ENCODE data around the gene GAPDHS.

GRCh38 chr19:35554076-35554475, 20.8 kb downstream of the GAPDHS start:
- TF ChIP-seq CTCF (IDR thresholded peaks at IDR 0.05) (no peak), REST (IDR thresholded peaks at IDR 0.05; ENCODE audit: insufficient read depth in 1 of 2, low read depth in 2 of 2, low read length in 1 of 2) (no peak), TCF7L2 (IDR thresholded peaks at IDR 0.05; ENCODE audit: low read depth, low read length) (no peak)

Measured in Panc1 (cell line).